Breast epithelium (tissue), 3 donors: ENCODE data around the gene DIPK2B.

Experiments used
- POLR2AphosphoS5 ChIP-seq, 3 donors: sonication (generic); formaldehyde crosslinking; IDR thresholded peaks; one replicate each; pipeline ENCODE4 v1.6.1; 2017; ENCODE audit warnings: antibody characterized with exemption in 3 of 3
- TF ChIP-seq, protein P1 (sequence below), 3 donors: fragments of 450-650 bp; IDR thresholded peaks; one replicate each; pipeline ENCODE4 v1.5.1; 2016 to 2017; ENCODE audit warnings: antibody characterized with exemption in 3 of 3, mild to moderate bottlenecking in 3 of 3, moderate library complexity in 3 of 3

DNA sequence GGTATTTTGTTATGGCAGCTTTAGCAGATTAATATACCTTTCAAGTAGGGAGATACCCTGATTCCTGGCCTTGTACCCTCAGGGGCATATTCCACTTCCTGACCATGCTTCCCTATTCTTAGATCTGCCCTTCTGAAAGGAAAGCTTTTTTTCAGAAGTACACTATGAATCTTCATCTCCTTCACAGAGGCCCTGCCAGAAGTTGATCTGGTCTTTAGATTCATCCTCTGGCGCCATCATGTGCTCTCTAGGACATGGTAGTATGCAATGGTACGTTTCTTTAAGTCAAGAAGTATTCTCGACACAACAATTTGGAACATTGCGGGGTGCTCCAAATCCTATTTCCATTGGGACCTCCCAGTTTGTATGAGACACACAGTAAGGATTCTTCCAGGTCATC, 39.6 kb upstream of the DIPK2B start:
- TF ChIP-seq, protein P1, sequence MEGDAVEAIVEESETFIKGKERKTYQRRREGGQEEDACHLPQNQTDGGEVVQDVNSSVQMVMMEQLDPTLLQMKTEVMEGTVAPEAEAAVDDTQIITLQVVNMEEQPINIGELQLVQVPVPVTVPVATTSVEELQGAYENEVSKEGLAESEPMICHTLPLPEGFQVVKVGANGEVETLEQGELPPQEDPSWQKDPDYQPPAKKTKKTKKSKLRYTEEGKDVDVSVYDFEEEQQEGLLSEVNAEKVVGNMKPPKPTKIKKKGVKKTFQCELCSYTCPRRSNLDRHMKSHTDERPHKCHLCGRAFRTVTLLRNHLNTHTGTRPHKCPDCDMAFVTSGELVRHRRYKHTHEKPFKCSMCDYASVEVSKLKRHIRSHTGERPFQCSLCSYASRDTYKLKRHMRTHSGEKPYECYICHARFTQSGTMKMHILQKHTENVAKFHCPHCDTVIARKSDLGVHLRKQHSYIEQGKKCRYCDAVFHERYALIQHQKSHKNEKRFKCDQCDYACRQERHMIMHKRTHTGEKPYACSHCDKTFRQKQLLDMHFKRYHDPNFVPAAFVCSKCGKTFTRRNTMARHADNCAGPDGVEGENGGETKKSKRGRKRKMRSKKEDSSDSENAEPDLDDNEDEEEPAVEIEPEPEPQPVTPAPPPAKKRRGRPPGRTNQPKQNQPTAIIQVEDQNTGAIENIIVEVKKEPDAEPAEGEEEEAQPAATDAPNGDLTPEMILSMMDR (IDR thresholded peaks at IDR 0.05) = no peak
- no peak for TF ChIP-seq POLR2AphosphoS5 (IDR thresholded peaks at IDR 0.05)
